Adrenal gland (tissue), 12 donors: ENCODE results near the gene ABCC12. TPM values are rescaled to one million over a fixed set of nuclear protein-coding genes. Genes with fewer than 3 reads are reported as not detected.

Experiments
- DNase-seq, 7 donors: peaks; one replicate each; pipeline ENCODE4 v3.0.0-alpha.2; 2019 to 2020
- H3K27ac ChIP-seq, 5 donors: fragments of 200-600 bp; sonication (generic) in 4 of 5; 1 replicate in 3 of 5; 2 replicates in 2 of 5; pipeline versions ENCODE4 v1.5.1 to v1.8.0; 2016 to 2020; ENCODE audit warnings: mild to moderate bottlenecking in 1 of 5
- H3K27me3 ChIP-seq: fragments of 200-600 bp; 2 replicates; pipeline ENCODE4 v1.8.0; 2021
- H3K36me3 ChIP-seq, 2 donors: fragments of 200-600 bp; replicated peaks in 1 of 2; 1 replicate in 1 of 2; 2 replicates in 1 of 2; pipeline versions ENCODE4 v1.5.1 to v1.8.0; 2018 to 2022
- H3K4me1 ChIP-seq, 2 donors: fragments of 200-600 bp; replicated peaks in 1 of 2; 1 replicate in 1 of 2; 2 replicates in 1 of 2; pipeline versions ENCODE4 v1.5.1 to v1.8.0; 2018 to 2021
- H3K4me3 ChIP-seq, 4 donors: fragments of 200-600 bp; sonication (generic) in 3 of 4; one replicate each; pipeline ENCODE4 v1.5.1; 2016 to 2018
- H3K9me3 ChIP-seq, 3 donors: fragments of 200-600 bp; sonication (generic) in 1 of 3; replicated peaks in 1 of 3; 1 replicate in 2 of 3; 2 replicates in 1 of 3; pipeline versions ENCODE4 v1.5.1 to v1.8.0; 2016 to 2021
- POLR2A ChIP-seq, 2 donors: fragments of 450-650 bp; IDR thresholded peaks; one replicate each; pipeline ENCODE4 v1.6.1; 2017; ENCODE audit warnings: antibody characterized with exemption in 2 of 2, mild to moderate bottlenecking in 2 of 2, moderate library complexity in 1 of 2
- WGBS, 4 donors: extraction: QIAGEN DNeasy Blood & Tissue Kit in 2 of 4; methylation state at CpG; one replicate each; pipeline versions ENCODE4 v1.1.5 to v1.1.7; 2013 to 2017; 5-methylcytosine and 5-hydroxymethylcytosine counted together
- intact Hi-C, 2 donors: fragments of 100-400 bp; cut with DNase I; formaldehyde crosslinking; loops; one replicate each; pipeline versions ENCODE4 v1.14.1 to v1.15.0; 2022 to 2023
- polyA plus RNA-seq, 3 donors: library from polyadenylated mRNA; stranded (reverse); fragments of 200-250 nt in 2 of 3; fragments of 350-450 nt in 1 of 3; fragmentation: Illumina TruSeq in 1 of 3; extraction: RNeasy Lipid Tissue Mini Kit (QIAGEN cat#74804) in 1 of 3; gene quantifications; one replicate each; pipeline ENCODE4 v1.2.3, GENCODE V29; 2013 to 2014
- total RNA-seq, 9 donors: library from RNA; depleted of rRNA in 4 of 9; stranded (reverse); fragments of >200 nt in 4 of 9; fragments of 120-200 nt in 1 of 9; fragmentation: NEBNext Ultra II Directional in 1 of 9; extraction: Animal tissue kit (Norgen Biotek cat#: 25700) in 1 of 9; gene quantifications; one replicate each; pipeline versions ENCODE4 v1.1.0 to v1.2.4, GENCODE V29; 2013 to 2023
- TF ChIP-seq, protein P1 (sequence below), 6 experiments: fragments of 450-650 bp in 4 of 6; fragments of 200-600 bp in 2 of 6; sonication (generic) in 1 of 6; IDR thresholded peaks; 1 replicate in 5 of 6; 2 replicates in 1 of 6; pipeline versions ENCODE4 v1.5.1 to v1.8.0; 2016 to 2021; ENCODE audit warnings: antibody characterized with exemption in 6 of 6, mild to moderate bottlenecking in 2 of 6, moderate library complexity in 1 of 6
- donor health status: healthy with polysubstance abuse.
- donor health status: Bipolar disorder and iron deficiency.
- donor health status: DM: yes; HTN: yes; CAD: no.
- donor health status: DM: no; HTN: no; CAD: no.
- donor health status: DM: no; HTN: no; CAD: no.
- donor health status: DM: yes; HTN: yes; CAD: no.

ABCC12 gene
- total and polyA plus RNA-seq, 12 donors = not detected

- intact Hi-C loops = no loop called here
- H3K9me3 ChIP-seq = no peaks in the 10 kb centered on the region
- DNase-seq = peak in 1 of 7 donors; percentile 19
- no peaks in the 10 kb centered on the region for H3K36me3 ChIP-seq
- no peaks in the 10 kb centered on the region for H3K4me1 ChIP-seq
- TF ChIP-seq, protein P1, sequence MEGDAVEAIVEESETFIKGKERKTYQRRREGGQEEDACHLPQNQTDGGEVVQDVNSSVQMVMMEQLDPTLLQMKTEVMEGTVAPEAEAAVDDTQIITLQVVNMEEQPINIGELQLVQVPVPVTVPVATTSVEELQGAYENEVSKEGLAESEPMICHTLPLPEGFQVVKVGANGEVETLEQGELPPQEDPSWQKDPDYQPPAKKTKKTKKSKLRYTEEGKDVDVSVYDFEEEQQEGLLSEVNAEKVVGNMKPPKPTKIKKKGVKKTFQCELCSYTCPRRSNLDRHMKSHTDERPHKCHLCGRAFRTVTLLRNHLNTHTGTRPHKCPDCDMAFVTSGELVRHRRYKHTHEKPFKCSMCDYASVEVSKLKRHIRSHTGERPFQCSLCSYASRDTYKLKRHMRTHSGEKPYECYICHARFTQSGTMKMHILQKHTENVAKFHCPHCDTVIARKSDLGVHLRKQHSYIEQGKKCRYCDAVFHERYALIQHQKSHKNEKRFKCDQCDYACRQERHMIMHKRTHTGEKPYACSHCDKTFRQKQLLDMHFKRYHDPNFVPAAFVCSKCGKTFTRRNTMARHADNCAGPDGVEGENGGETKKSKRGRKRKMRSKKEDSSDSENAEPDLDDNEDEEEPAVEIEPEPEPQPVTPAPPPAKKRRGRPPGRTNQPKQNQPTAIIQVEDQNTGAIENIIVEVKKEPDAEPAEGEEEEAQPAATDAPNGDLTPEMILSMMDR (IDR thresholded peaks at IDR 0.05) = no peak
- TF ChIP-seq POLR2A (IDR thresholded peaks at IDR 0.05) = no peak
- H3K27me3 ChIP-seq = no peaks in the 10 kb centered on the region
- no peak overlapping the region for H3K27ac ChIP-seq
- no peak overlapping the region for H3K4me3 ChIP-seq
- 60 to 70% (median 63%) methylated on average over 5 to 6 of the region's 6 CpGs for WGBS, 4 donors
These were observed 45.9 kb upstream of the ABCC12 start for GRCh38 chr16:48201515-48202201.

DNA sequence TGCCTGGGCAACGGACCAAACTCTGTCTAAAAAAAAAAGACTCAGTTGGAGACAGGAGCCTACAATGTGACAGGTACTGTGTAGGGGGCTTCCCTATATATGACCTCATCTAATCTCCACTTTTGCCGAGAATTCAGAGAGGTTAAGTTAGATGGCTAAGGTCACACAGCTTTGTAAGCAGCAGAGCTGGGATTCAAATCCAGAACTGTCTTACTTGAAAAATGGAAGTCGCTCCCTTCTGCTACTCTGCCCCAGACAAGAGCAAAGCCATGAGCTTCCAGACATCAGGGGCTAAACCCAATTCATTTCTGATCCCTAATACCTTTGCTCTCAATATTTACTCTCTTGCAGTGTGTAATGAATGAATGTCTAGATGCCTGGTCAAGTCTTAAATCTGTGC lies 41.5 kb upstream of the ABCC12 start:
- Histone ChIP-seq H3K27me3 (no peaks in the 10 kb centered on the region), H3K9me3 (no peaks in the 10 kb centered on the region), H3K36me3 (no peaks in the 10 kb centered on the region), H3K27ac (no peak overlapping the region), H3K4me1 (no peaks in the 10 kb centered on the region), H3K4me3 (no peak overlapping the region)
- WGBS, 4 donors = 82 to 95% (median 82%) methylated on average over 3 of the region's 3 CpGs
- TF ChIP-seq, protein P1 (IDR thresholded peaks at IDR 0.05) = no peak
- no peak for TF ChIP-seq POLR2A (IDR thresholded peaks at IDR 0.05)
- intact Hi-C loops = no loop called here
- DNase-seq = no peak

- Histone ChIP-seq H3K27me3 (no peaks in the 10 kb centered on the region), H3K4me1 (no peaks in the 10 kb centered on the region), H3K9me3 (no peaks in the 10 kb centered on the region), H3K4me3 (no peak overlapping the region), H3K36me3 (no peaks in the 10 kb centered on the region), H3K27ac (no peak overlapping the region)
- WGBS, 4 donors = 57 to 60% (median 57%) methylated on average over 5 of the region's 5 CpGs
- DNase-seq = no peak
- intact Hi-C loops = no loop called here
- TF ChIP-seq, protein P1 (IDR thresholded peaks at IDR 0.05) = no peak
- TF ChIP-seq POLR2A (IDR thresholded peaks at IDR 0.05) = no peak
These were observed 39.2 kb upstream of the ABCC12 start for GRCh38 chr16:48194828-48195556.

- Histone ChIP-seq H3K27ac (no peak overlapping the region), H3K27me3 (no peaks in the 10 kb centered on the region), H3K4me1 (no peaks in the 10 kb centered on the region), H3K36me3 (no peaks in the 10 kb centered on the region), H3K9me3 (no peaks in the 10 kb centered on the region), H3K4me3 (no peak overlapping the region)
- TF ChIP-seq, protein P1 (IDR thresholded peaks at IDR 0.05) = no peak
- TF ChIP-seq POLR2A (IDR thresholded peaks at IDR 0.05) = no peak
- intact Hi-C loops = no loop called here
- 78 to 88% (median 85%) methylated on average over 7 of the region's 7 CpGs for WGBS, 4 donors
- no peak for DNase-seq
These were observed 38.1 kb upstream of the ABCC12 start for GRCh38 chr16:48193846-48194245.
